ENCODE data around the gene PUM2.

The PUM2 gene

DNA sequence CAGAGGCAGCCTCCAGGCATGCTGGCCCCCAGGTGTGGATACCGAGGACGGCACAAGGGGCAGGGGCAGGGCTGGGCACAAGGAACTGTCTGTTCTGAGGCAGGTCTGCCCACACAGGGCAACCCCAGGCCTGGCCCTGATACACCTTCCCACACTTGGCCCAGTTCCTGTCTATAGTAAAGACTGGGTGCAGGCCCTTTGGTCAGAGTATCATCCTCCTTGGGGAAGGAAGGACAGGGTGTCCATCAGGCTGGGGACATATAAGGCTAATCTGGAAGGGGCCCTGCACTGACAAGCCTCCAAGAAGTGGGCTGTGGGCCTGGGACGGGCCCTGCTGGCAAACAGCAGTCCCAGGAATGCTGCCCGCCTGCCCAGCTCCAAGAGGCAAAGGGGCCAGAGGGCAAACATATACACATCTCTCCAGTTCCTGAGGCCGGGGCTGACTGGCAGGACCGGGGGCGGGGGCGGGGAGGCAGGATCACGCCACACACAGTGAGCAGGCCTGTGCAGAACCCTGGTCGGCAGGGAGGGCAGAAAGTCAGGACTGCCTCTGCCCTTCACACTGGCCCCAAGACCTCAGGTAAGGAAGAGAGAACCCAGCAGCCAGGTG is 144.6 kb downstream of the PUM2 start:
- no peak for TF ChIP-seq CTCF (IDR thresholded peaks at IDR 0.05)
- Histone ChIP-seq H3K27ac (no peak overlapping the region), H3K27me3 (no peaks in the 10 kb centered on the region), H3K36me3 (no peaks in the 10 kb centered on the region), H3K9me3 (no peaks in the 10 kb centered on the region), H3K4me1 (ENCODE audit: control insufficient read depth in 1 of 2, insufficient read depth in 1 of 2, low read depth in 1 of 2, low read length in 1 of 2) (no peaks in the 10 kb centered on the region), H3K4me3 (ENCODE audit: low read depth in 1 of 2, low read length in 1 of 2) (no peak overlapping the region)

DNA sequence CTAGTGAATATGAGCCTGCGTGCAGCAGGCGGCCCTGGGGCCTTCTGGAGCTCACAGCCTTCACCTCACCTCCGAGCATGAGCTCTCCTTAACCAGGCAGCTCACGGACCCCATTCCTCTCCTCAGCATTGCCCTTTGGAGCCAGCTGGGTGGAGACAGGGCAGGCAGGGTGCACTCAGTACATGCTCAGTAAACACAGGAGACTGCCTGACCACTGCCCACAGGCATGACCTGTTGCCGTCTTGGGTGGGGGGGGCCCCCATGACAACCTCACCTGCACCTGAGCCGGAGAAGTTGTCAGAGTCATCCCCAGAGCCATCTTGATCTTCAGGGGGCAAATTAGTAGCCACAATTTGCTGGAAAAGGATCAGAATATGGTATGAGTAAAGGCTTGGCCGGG is 145.6 kb downstream of the PUM2 start:
- TF ChIP-seq CTCF (IDR thresholded peaks at IDR 0.05): no peak
- H3K36me3 ChIP-seq: no peaks in the 10 kb centered on the region
- H3K9me3 ChIP-seq: no peaks in the 10 kb centered on the region
- no peaks in the 10 kb centered on the region for H3K4me1 ChIP-seq (ENCODE audit: control insufficient read depth in 1 of 2, insufficient read depth in 1 of 2, low read depth in 1 of 2, low read length in 1 of 2)
- H3K4me3 ChIP-seq (ENCODE audit: low read depth in 1 of 2, low read length in 1 of 2): no peak overlapping the region
- no peak overlapping the region for H3K27ac ChIP-seq
- H3K27me3 ChIP-seq: no peaks in the 10 kb centered on the region

GRCh38 chr2:20203521-20204225 is 147.0 kb downstream of the PUM2 start:
- H3K4me1 ChIP-seq (ENCODE audit: control insufficient read depth in 1 of 2, insufficient read depth in 1 of 2, low read depth in 1 of 2, low read length in 1 of 2): no peaks in the 10 kb centered on the region
- no peak overlapping the region for H3K27ac ChIP-seq
- H3K36me3 ChIP-seq: no peaks in the 10 kb centered on the region
- TF ChIP-seq CTCF (IDR thresholded peaks at IDR 0.05): no peak
- no peaks in the 10 kb centered on the region for H3K9me3 ChIP-seq
- H3K4me3 ChIP-seq (ENCODE audit: low read depth in 1 of 2, low read length in 1 of 2): no peak overlapping the region
- H3K27me3 ChIP-seq: no peaks in the 10 kb centered on the region

- Histone ChIP-seq H3K36me3 (no peaks in the 10 kb centered on the region), H3K4me3 (ENCODE audit: low read depth in 1 of 2, low read length in 1 of 2) (no peak overlapping the region), H3K27ac (no peak overlapping the region), H3K9me3 (no peaks in the 10 kb centered on the region), H3K27me3 (no peaks in the 10 kb centered on the region), H3K4me1 (ENCODE audit: control insufficient read depth in 1 of 2, insufficient read depth in 1 of 2, low read depth in 1 of 2, low read length in 1 of 2) (no peaks in the 10 kb centered on the region)
- no peak for TF ChIP-seq CTCF (IDR thresholded peaks at IDR 0.05)
Measured at GRCh38 chr2:20203072-20203471, 147.6 kb downstream of the PUM2 start.

DNA sequence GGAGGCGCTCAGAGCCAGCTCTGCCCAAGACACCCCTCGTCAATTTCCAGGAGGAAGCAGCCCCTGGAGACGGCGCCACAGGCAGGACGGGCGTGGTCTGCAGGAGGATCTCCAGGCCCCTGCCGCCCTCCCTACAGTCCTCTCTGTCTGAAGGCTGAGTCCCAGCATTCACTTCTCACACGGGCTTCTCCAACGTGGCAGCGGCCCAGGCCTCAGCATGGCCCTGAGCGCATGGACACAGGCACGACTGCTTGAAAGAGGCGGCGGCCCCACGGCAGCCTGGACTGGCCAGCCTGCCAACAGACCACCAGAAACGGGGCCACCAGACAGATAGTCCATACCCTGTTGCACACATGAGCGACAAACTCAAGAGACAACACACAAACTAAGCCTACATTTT is 149.0 kb downstream of the PUM2 start:
- no peaks in the 10 kb centered on the region for H3K36me3 ChIP-seq
- no peak for TF ChIP-seq CTCF (IDR thresholded peaks at IDR 0.05)
- H3K4me3 ChIP-seq (ENCODE audit: low read depth in 1 of 2, low read length in 1 of 2): no peak overlapping the region
- no peaks in the 10 kb centered on the region for H3K27me3 ChIP-seq
- no peaks in the 10 kb centered on the region for H3K9me3 ChIP-seq
- H3K27ac ChIP-seq: no peak overlapping the region
- no peaks in the 10 kb centered on the region for H3K4me1 ChIP-seq (ENCODE audit: control insufficient read depth in 1 of 2, insufficient read depth in 1 of 2, low read depth in 1 of 2, low read length in 1 of 2)

All from neutrophil (primary cell).